OCI-LY7 (cell line): ENCODE measurements around the gene PHETA2. TPM values are rescaled to one million over a fixed set of nuclear protein-coding genes. Genes with fewer than 3 reads are reported as not detected.
"Not testable (repeated sequence)": the region's sequence is repeated elsewhere in the genome, so short reads cannot be mapped to it uniquely, and the experiment has no call there.

ENCODE experiments used
- BruUV-seq: library from RNA; stranded (reverse); fragments of 400-500 nt; replicated peaks from 2 replicates; lab custom pipeline; 2021; lab: Mats Ljungman, UMichigan
- CTCF ChIA-PET: fragments of 300-600 bp; sonication (Branson Sonifier 250); formaldehyde crosslinking; loops from one replicate; lab custom pipeline; 2022; ENCODE audit warnings: antibody characterized with exemption; ENCODE audit not compliant: unreplicated experiment; lab: Charles Lee
- POLR2A ChIA-PET: fragments of 300-600 bp; sonication (Branson Sonifier 250); formaldehyde crosslinking; loops from one replicate; lab custom pipeline; 2022; ENCODE audit warnings: antibody characterized with exemption; lab: Charles Lee
- DNase-seq: peaks from one replicate; pipeline ENCODE4 v3.0.0-alpha.2; 2015; ENCODE audit warnings: low spot score
- H2AFZ ChIP-seq: fragments of 200-600 bp; sonication (generic), shearing (Covaris generic); 2 replicates; pipeline ENCODE4 v1.6.1; 2014; ENCODE audit warnings: mild to moderate bottlenecking, antibody characterized with exemption, low read length, moderate library complexity
- H3K27ac ChIP-seq: fragments of 200-600 bp; sonication (generic); 2 replicates; pipeline ENCODE4 v1.5.1; 2014; ENCODE audit warnings: mixed run types, low read depth, mild to moderate bottlenecking, moderate library complexity, low read length, inconsistent platforms; ENCODE audit not compliant: poor library complexity, severe bottlenecking
- H3K36me3 ChIP-seq: fragments of 200-600 bp; sonication (generic); 2 replicates; pipeline ENCODE4 v1.6.1; 2014; ENCODE audit warnings: mild to moderate bottlenecking, antibody characterized with exemption, low read length, moderate library complexity, mixed read lengths; ENCODE audit not compliant: insufficient read depth
- H3K4me1 ChIP-seq: fragments of 200-600 bp; sonication (generic); 2 replicates; pipeline ENCODE4 v1.5.1; 2014; ENCODE audit warnings: mild to moderate bottlenecking, low read length; ENCODE audit not compliant: insufficient read depth, poor library complexity, severe bottlenecking
- H3K4me2 ChIP-seq: fragments of 200-600 bp; sonication (generic); 2 replicates; pipeline ENCODE4 v1.6.1; 2014; ENCODE audit warnings: mild to moderate bottlenecking, low read length
- H3K4me3 ChIP-seq: fragments of 200-600 bp; sonication (generic); 2 replicates; pipeline ENCODE4 v1.5.1; 2014; ENCODE audit warnings: mild to moderate bottlenecking, low read depth, low read length; ENCODE audit not compliant: poor library complexity, severe bottlenecking
- H3K79me2 ChIP-seq: fragments of 200-600 bp; sonication (generic); 2 replicates; pipeline ENCODE4 v1.6.1; 2016; ENCODE audit warnings: low read depth, mild to moderate bottlenecking, low read length, moderate library complexity, mixed read lengths; ENCODE audit not compliant: insufficient read depth
- H3K9me2 ChIP-seq: fragments of 200-600 bp; sonication (generic); 2 replicates; pipeline ENCODE4 v1.6.1; 2016; ENCODE audit warnings: mild to moderate bottlenecking, low read length, mixed read lengths; ENCODE audit not compliant: insufficient read depth
- H3K9me3 ChIP-seq: fragments of 200-600 bp; sonication (generic); 2 replicates; pipeline ENCODE4 v1.6.1; 2014; ENCODE audit warnings: mild to moderate bottlenecking, mixed run types, low read length, mixed read lengths
- H4K20me1 ChIP-seq: fragments of 200-600 bp; sonication (generic); 2 replicates; pipeline ENCODE4 v1.6.1; 2014; ENCODE audit warnings: mild to moderate bottlenecking, antibody characterized with exemption, low read length, moderate library complexity, mixed read lengths; ENCODE audit not compliant: insufficient read depth
- EZH2phosphoT487 ChIP-seq: fragments of 200-600 bp; sonication (generic); IDR thresholded peaks from 2 replicates; pipeline ENCODE4 v1.6.1; 2018; ENCODE audit warnings: low read depth, borderline replicate concordance, mild to moderate bottlenecking, mixed run types, antibody characterized with exemption, low read length, moderate library complexity, mixed read lengths
- intact Hi-C: fragments of 100-400 bp; cut with micrococcal nuclease; formaldehyde crosslinking; loops from one replicate; pipeline ENCODE4 v1.10.0; 2022; ENCODE audit not compliant: unreplicated experiment
- total RNA-seq, 2 experiments: library from RNA; depleted of rRNA in 1 of 2; stranded (reverse); fragments of >200 nt in 1 of 2; shearing (Covaris generic) in 1 of 2; gene quantifications; 2 replicates each; pipeline ENCODE4 v1.2.3, GENCODE V29; 2014 to 2022
- TF ChIP-seq, protein P1 (sequence below): fragments of 200-600 bp; sonication (generic); conservative IDR thresholded peaks from 2 replicates; pipeline ENCODE4 v1.5.1; 2014; ENCODE audit warnings: mild to moderate bottlenecking, antibody characterized with exemption, low read length, moderate library complexity, mixed read lengths

Gene PHETA2
- total RNA-seq, 2 experiments from 2014 or later = 0.23 TPM; not detected in 1

DNA sequence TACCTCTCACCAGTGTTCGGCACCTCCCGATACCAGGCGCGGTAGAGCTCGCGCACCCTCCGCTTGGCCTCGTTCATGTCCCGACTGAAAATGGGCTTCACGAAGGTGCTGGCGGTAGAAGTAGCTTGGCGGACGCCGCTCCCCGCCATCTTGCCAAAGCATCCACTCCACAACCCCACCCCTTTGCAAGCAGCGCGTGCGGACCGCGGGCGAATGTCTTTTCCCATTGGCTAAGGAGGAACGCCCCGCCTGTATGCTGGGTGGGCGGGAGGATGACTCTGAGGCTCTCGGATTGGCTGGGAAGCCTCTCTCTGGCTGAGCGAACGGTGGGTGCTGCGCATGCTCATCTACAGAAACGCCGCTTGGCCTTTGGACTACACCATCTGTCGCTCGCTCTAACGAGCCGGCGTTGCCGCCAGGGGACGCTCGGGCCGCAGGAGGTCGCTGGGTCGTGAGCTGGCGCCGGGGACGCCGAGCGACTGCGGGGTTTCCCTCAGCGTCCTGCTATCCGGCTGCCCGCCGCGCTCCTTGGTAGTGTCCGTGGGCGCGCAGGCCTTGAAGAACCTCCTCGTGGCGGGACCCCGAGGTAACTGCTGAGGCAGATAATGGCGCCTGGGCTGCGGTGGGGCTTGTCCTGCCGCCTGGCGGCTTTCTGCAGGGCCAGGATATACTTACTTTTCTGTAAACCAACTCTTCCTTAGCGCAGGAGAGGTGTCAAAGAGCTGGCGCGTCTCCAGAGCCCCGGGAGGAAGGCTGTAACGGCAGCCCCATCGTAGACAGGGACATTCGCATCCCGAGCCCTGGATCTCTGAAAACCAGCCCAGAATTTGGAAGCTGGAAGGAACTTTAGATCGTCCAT is 16.8 kb downstream of the PHETA2 start, which contains the start of gene NDUFA6:
NDUFA6 (minus strand) TSS at position 177 of the 859 bp plus-strand sequence; CDS start at position 149, 28 bp downstream.
- DNase-seq = peak; percentile 99
- no peak for TF ChIP-seq EZH2phosphoT487
- TF ChIP-seq, protein P1, sequence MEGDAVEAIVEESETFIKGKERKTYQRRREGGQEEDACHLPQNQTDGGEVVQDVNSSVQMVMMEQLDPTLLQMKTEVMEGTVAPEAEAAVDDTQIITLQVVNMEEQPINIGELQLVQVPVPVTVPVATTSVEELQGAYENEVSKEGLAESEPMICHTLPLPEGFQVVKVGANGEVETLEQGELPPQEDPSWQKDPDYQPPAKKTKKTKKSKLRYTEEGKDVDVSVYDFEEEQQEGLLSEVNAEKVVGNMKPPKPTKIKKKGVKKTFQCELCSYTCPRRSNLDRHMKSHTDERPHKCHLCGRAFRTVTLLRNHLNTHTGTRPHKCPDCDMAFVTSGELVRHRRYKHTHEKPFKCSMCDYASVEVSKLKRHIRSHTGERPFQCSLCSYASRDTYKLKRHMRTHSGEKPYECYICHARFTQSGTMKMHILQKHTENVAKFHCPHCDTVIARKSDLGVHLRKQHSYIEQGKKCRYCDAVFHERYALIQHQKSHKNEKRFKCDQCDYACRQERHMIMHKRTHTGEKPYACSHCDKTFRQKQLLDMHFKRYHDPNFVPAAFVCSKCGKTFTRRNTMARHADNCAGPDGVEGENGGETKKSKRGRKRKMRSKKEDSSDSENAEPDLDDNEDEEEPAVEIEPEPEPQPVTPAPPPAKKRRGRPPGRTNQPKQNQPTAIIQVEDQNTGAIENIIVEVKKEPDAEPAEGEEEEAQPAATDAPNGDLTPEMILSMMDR = peak; percentile 93
- intact Hi-C loops = loop anchor here (1.0 kb wide), 1 partner anchor 346 kb away; no protein-coding TSS in a partner anchor
- POLR2A ChIA-PET = interaction anchor here (0.5 to 2.5 kb wide), 11 partner anchors 10 to 409 kb away, joined by 3 to 18 read pairs (median 3); partner anchors contain the start of gene SMDT1
- Histone ChIP-seq H3K79me2 (peaks cover 22% of the 10 kb centered on the region), H3K4me1 (peaks cover 23% of the 10 kb centered on the region), H3K4me2 (peak within 1 kb of the TSS; percentile 97), H3K27ac (peak within 1 kb of the TSS; percentile 71), H3K9me2 (no peaks in the 10 kb centered on the region), H3K9me3 (peaks cover 12% of the 10 kb centered on the region), H2AFZ (peak within 1 kb of the TSS; percentile 78), H4K20me1 (no peaks in the 10 kb centered on the region), H3K36me3 (peaks cover 31% of the 10 kb centered on the region), H3K4me3 (peak within 1 kb of the TSS; percentile 84)
- no TSS peak for BruUV-seq
- CTCF ChIA-PET = interaction anchor here (0.6 to 0.9 kb wide), 3 partner anchors 22 to 347 kb away, joined by 3 to 4 read pairs (median 3); partner anchors contain the start of gene SMIM45

DNA sequence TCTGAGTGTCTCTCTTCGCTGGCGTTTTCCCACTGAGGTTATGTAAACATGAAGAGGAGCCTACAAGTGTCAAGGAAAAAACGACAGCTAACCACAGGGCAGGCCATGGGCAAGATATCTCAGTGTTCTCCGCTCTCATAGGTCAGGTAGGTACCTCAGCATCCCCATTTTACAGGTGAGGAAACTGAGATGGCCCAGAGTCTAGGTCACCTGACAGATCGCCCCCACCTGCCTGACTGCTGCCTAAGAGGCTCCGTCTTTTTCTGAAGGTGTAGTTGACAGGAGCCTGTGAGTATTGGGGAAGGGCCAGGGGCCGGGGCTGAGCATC is 17.4 kb downstream of the PHETA2 start:
- no peak for TF ChIP-seq EZH2phosphoT487
- peaks cover 12% of the 10 kb centered on the region for H3K9me3 ChIP-seq
- H3K36me3 ChIP-seq = peaks cover 25% of the 10 kb centered on the region
- peaks cover 20% of the 10 kb centered on the region for H3K4me1 ChIP-seq
- no peaks in the 10 kb centered on the region for H4K20me1 ChIP-seq
- CTCF ChIA-PET = interaction anchor here (0.6 to 0.9 kb wide), 2 partner anchors 140 to 346 kb away, joined by 3 read pairs; partner anchors contain the start of gene SMIM45
- intact Hi-C loops = loop anchor here (1.0 kb wide), 1 partner anchor 346 kb away; no protein-coding TSS in a partner anchor
- DNase-seq = peak; percentile 25
- TSS peak; percentile 38 for BruUV-seq
- H3K4me3 ChIP-seq = peak overlapping the region; percentile 84
- H3K4me2 ChIP-seq = peak overlapping the region; percentile 97
- peak overlapping the region; percentile 44 for H3K27ac ChIP-seq
- POLR2A ChIA-PET = interaction anchor here (0.5 to 2.5 kb wide), 7 partner anchors 9 to 408 kb away, joined by 3 to 18 read pairs (median 4); partner anchors contain the start of gene SMDT1
- H3K79me2 ChIP-seq = peaks cover 22% of the 10 kb centered on the region
- H2AFZ ChIP-seq = peak overlapping the region; percentile 78
- H3K9me2 ChIP-seq = no peaks in the 10 kb centered on the region

DNA sequence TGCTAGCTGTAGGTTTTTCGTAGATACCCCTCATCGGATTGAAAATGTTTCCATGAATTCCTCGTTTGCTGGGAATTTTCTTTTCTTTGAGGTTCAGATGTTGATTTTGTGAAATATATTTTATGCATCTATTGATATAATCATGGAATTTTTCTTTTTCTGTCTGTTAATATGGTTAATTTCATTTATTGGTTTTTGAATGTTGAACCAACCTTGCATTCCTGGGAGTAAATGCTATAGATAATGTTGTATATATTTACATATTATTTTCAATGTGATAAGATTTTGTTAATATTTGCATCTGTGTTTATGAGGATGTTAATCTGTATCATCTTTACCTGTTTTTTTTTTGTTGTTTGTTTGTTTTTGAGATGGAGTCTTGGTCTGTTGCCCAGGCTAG is 27.2 kb downstream of the PHETA2 start:
- POLR2A ChIA-PET = interaction anchor here (0.7 kb wide), 1 partner anchor 10 kb away, joined by 3 read pairs; no protein-coding TSS in a partner anchor
- peaks cover 39% of the 10 kb centered on the region for H3K9me3 ChIP-seq
- H3K27ac ChIP-seq = no peak overlapping the region
- BruUV-seq = no TSS peak
- H3K79me2 ChIP-seq = no peaks in the 10 kb centered on the region
- H3K4me3 ChIP-seq = no peak overlapping the region
- intact Hi-C loops = no loop called here
- CTCF ChIA-PET = no interaction called here
- H2AFZ ChIP-seq = no peak overlapping the region
- H3K36me3 ChIP-seq = peaks cover 10% of the 10 kb centered on the region; the same call in 1 of the 2 replicates
- no peaks in the 10 kb centered on the region for H4K20me1 ChIP-seq
- H3K4me2 ChIP-seq = no peak overlapping the region
- no peaks in the 10 kb centered on the region for H3K4me1 ChIP-seq
- DNase-seq = no peak
- no peaks in the 10 kb centered on the region for H3K9me2 ChIP-seq
- TF ChIP-seq EZH2phosphoT487 = no peak
- TF ChIP-seq, protein P1 = no peak

DNA sequence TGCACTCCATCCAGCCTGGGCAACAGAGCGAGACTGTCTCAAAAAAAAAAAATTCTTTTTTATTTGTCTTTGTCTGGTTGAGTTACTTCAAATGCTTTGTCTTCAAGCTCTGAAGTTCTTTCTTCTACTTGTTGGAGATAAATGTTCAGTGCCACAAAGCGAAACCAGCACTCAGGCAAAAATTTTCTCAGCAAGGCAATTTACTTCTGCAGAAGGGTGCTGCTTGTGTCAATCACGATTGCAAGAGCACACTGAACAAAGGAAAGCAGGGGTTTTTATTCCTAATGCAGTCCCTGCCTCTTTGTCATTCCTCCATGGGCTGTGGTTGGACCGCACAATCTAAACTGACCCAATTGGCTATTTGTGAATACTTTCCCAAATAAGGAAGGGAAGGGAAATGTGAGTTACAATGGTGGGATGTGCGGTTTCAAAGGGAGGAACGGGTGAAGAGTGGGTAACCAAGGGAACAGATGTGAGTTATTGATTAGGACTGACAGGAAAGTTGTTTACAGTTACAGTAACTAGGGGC is 30.3 kb downstream of the PHETA2 start:
- H3K4me1 ChIP-seq, H3K9me2 ChIP-seq, H3K4me3 ChIP-seq, BruUV-seq, H3K36me3 ChIP-seq, POLR2A ChIA-PET, H3K79me2 ChIP-seq, intact Hi-C loops, H4K20me1 ChIP-seq, DNase-seq, H2AFZ ChIP-seq, CTCF ChIA-PET, H3K27ac ChIP-seq, H3K4me2 ChIP-seq: not testable (repeated sequence)
- peaks cover 39% of the 10 kb centered on the region for H3K9me3 ChIP-seq
